Effector CD8-positive, alpha-beta T cell (primary cell): ENCODE data around the gene ACTR1A.

Experiments used
- DNase-seq: peaks from one replicate; lab custom pipeline; 2025; lab: John Stamatoyannopoulos, UW

ACTR1A gene

GRCh38 chr10:102485093-102485784, 17.3 kb downstream of the ACTR1A start:
- DNase-seq = no peak

GRCh38 chr10:102484021-102484420, 18.5 kb downstream of the ACTR1A start:
- no peak for DNase-seq

- no peak for DNase-seq
Measured at GRCh38 chr10:102480396-102480795, 22.1 kb downstream of the ACTR1A start.

GRCh38 chr10:102479651-102480050, 22.9 kb downstream of the ACTR1A start:
- DNase-seq = no peak

GRCh38 chr10:102476466-102477141, 25.9 kb downstream of the ACTR1A start:
- no peak for DNase-seq

- no peak for DNase-seq
Measured at GRCh38 chr10:102475451-102476040, 27.0 kb downstream of the ACTR1A start.

- DNase-seq = no peak
Measured at GRCh38 chr10:102473445-102474331, 28.8 kb downstream of the ACTR1A start.

- no peak for DNase-seq
Measured at GRCh38 chr10:102470579-102471546, 31.6 kb downstream of the ACTR1A start.

GRCh38 chr10:102468683-102469082, 33.8 kb downstream of the ACTR1A start:
- no peak for DNase-seq

- DNase-seq = no peak
Measured at GRCh38 chr10:102467971-102468438, 34.5 kb downstream of the ACTR1A start.

GRCh38 chr10:102467318-102467717, 35.2 kb downstream of the ACTR1A start:
- DNase-seq = no peak

GRCh38 chr10:102465466-102465865, 37.0 kb downstream of the ACTR1A start:
- DNase-seq = no peak

GRCh38 chr10:102463983-102464382, 38.5 kb downstream of the ACTR1A start:
- no peak for DNase-seq

GRCh38 chr10:102462512-102463054, 39.9 kb downstream of the ACTR1A start:
- DNase-seq = no peak

GRCh38 chr10:102461187-102462054, 41.1 kb downstream of the ACTR1A start:
- DNase-seq = peak; percentile 87

GRCh38 chr10:102460836-102461186, 41.7 kb downstream of the ACTR1A start:
- DNase-seq = no peak

GRCh38 chr10:102458656-102459055, 43.9 kb downstream of the ACTR1A start:
- DNase-seq = no peak

GRCh38 chr10:102457591-102458150, 44.8 kb downstream of the ACTR1A start:
- DNase-seq = no peak

- DNase-seq = no peak
Measured at GRCh38 chr10:102455893-102456471, 46.5 kb downstream of the ACTR1A start.
